Panc1 (cell line): Measurements from ENCODE around the gene ACACA. TPM values are rescaled to one million over a fixed set of nuclear protein-coding genes. Genes with fewer than 3 reads are reported as not detected.

ENCODE experiments used
- ATAC-seq: fragments of 200-7000 bp; cut with Tn5 transposase; 2 replicates; pipeline ENCODE4 v1.9.1; 2020; ENCODE audit warnings: mild to moderate bottlenecking, moderate library complexity
- BruUV-seq: library from RNA; stranded (reverse); fragments of 400-500 nt; replicated peaks from 2 replicates; lab custom pipeline; 2021; lab: Mats Ljungman, UMichigan
- CTCF ChIA-PET: fragments of 300-600 bp; sonication (Branson Sonifier 250); formaldehyde crosslinking; loops from one replicate; lab custom pipeline; 2022; ENCODE audit warnings: antibody characterized with exemption; lab: Charles Lee
- POLR2A ChIA-PET: fragments of 300-600 bp; sonication (Branson Sonifier 250); formaldehyde crosslinking; loops from one replicate; lab custom pipeline; 2022; ENCODE audit warnings: antibody characterized with exemption; lab: Charles Lee
- DNase-seq: peaks from one replicate; pipeline ENCODE4 v3.0.0-alpha.2; 2010; ENCODE audit warnings: low read depth, low spot score
- H3K27ac ChIP-seq: 2 replicates; pipeline ENCODE4 v1.5.1; 2011; ENCODE audit warnings: mild to moderate bottlenecking, low read length, inconsistent platforms
- H3K27me3 ChIP-seq: fragments of 200-500 bp; sonication (Bioruptor generic); 2 replicates; pipeline ENCODE4 v1.6.0; 2014; ENCODE audit warnings: low read length, inconsistent platforms; ENCODE audit not compliant: control insufficient read depth, insufficient read depth
- H3K36me3 ChIP-seq: fragments of 200-500 bp; sonication (Bioruptor generic); 2 replicates; pipeline ENCODE4 v1.5.1; 2014; ENCODE audit warnings: inconsistent platforms, mild to moderate bottlenecking, low read length, moderate library complexity; ENCODE audit not compliant: control insufficient read depth, insufficient read depth
- H3K4me1 ChIP-seq: 2 replicates; pipeline ENCODE4 v1.5.1; 2011; ENCODE audit warnings: inconsistent platforms, mild to moderate bottlenecking, low read length, moderate library complexity; ENCODE audit not compliant: control insufficient read depth, insufficient read depth
- H3K4me3 ChIP-seq, 2 experiments: 2 replicates each; pipeline ENCODE4 v1.5.1; 2011 to 2012; ENCODE audit warnings: low read depth in 2 of 2, low read length in 2 of 2, mild to moderate bottlenecking in 2 of 2, inconsistent platforms in 1 of 2, moderate library complexity in 1 of 2
- H3K9me3 ChIP-seq: fragments of 200-500 bp; sonication (Bioruptor generic); 2 replicates; pipeline ENCODE4 v1.5.1; 2014; ENCODE audit warnings: low read depth, mild to moderate bottlenecking, inconsistent platforms, low read length, moderate library complexity; ENCODE audit not compliant: control insufficient read depth, insufficient read depth
- CTCF ChIP-seq: fragments of 450-650 bp; IDR thresholded peaks from 2 replicates; pipeline ENCODE4 v1.5.1; 2017; ENCODE audit warnings: mild to moderate bottlenecking
- POLR2AphosphoS5 ChIP-seq: IDR thresholded peaks from 2 replicates; pipeline ENCODE4 v1.6.1; 2012; ENCODE audit warnings: mild to moderate bottlenecking, low read depth, low read length, moderate library complexity
- REST ChIP-seq, 2 experiments: IDR thresholded peaks; 2 replicates each; pipeline ENCODE4 v1.6.1; 2011 to 2012; ENCODE audit warnings: low read depth in 2 of 2, control low read depth in 1 of 2, low read length in 1 of 2, mild to moderate bottlenecking in 1 of 2, moderate library complexity in 1 of 2; ENCODE audit not compliant: insufficient read depth in 1 of 2
- SIN3A ChIP-seq: IDR thresholded peaks from 2 replicates; pipeline ENCODE4 v1.6.1; 2012; ENCODE audit warnings: low read depth, mild to moderate bottlenecking, low read length, moderate library complexity, borderline replicate concordance; ENCODE audit not compliant: insufficient read depth
- TCF7L2 ChIP-seq: IDR thresholded peaks from 2 replicates; pipeline ENCODE4 v1.6.1; 2011; ENCODE audit warnings: mild to moderate bottlenecking, low read depth, low read length, inconsistent platforms
- in situ Hi-C: cut with HindIII; loops from 2 replicates; pipeline ENCODE4 v1.10.0; 2016; ENCODE audit warnings: low sequenced_read_pairs, low pct_unique_long_range_greater_than_20kb
- intact Hi-C: fragments of 100-400 bp; cut with micrococcal nuclease; formaldehyde crosslinking; loops from one replicate; pipeline ENCODE4 v1.10.0; 2022; ENCODE audit not compliant: unreplicated experiment
- total RNA-seq: library from RNA; stranded (reverse); gene quantifications from one replicate; pipeline ENCODE4 v1.2.1, GENCODE V29; 2021; ENCODE audit not compliant: unreplicated experiment

The ACACA gene
- total RNA-seq, 1 experiment from 2014 or later: 131 TPM

- no peaks in the 10 kb centered on the region for H3K9me3 ChIP-seq
- DNase-seq: no peak
- peaks cover 22% of the 10 kb centered on the region for H3K36me3 ChIP-seq
- intact Hi-C loops (no loop called here), in situ Hi-C loops (no loop called here)
- ATAC-seq: no peak
- no peak for TF ChIP-seq REST (IDR thresholded peaks at IDR 0.05; ENCODE audit: insufficient read depth in 1 of 2, low read depth in 2 of 2, low read length in 1 of 2)
- no peak for TF ChIP-seq TCF7L2
- no peak for TF ChIP-seq CTCF
- TF ChIP-seq SIN3A: no peak
- no peak for TF ChIP-seq POLR2AphosphoS5
- no peaks in the 10 kb centered on the region for H3K27me3 ChIP-seq
- H3K27ac ChIP-seq: no peak overlapping the region
- BruUV-seq: no TSS peak
- no peak overlapping the region for H3K4me3 ChIP-seq
- CTCF ChIA-PET: interaction anchor here (0.6 kb wide), 1 partner anchor 208 kb away, joined by 15 read pairs; no protein-coding TSS in a partner anchor
- H3K4me1 ChIP-seq: no peaks in the 10 kb centered on the region
- POLR2A ChIA-PET: no interaction called here
Observed at GRCh38 chr17:37218849-37219248, 187.8 kb downstream of the ACACA start.

GRCh38 chr17:37214416-37214815 is 192.2 kb downstream of the ACACA start:
- Histone ChIP-seq H3K27me3 (no peaks in the 10 kb centered on the region), H3K4me3 (no peak overlapping the region), H3K27ac (no peak overlapping the region), H3K9me3 (no peaks in the 10 kb centered on the region), H3K36me3 (peaks cover 12% of the 10 kb centered on the region), H3K4me1 (no peaks in the 10 kb centered on the region)
- CTCF ChIA-PET: no interaction called here
- no peak for DNase-seq
- ATAC-seq: no peak
- in situ Hi-C loops (no loop called here), intact Hi-C loops (no loop called here)
- POLR2A ChIA-PET: no interaction called here
- no peak for TF ChIP-seq POLR2AphosphoS5
- no peak for TF ChIP-seq CTCF
- no peak for TF ChIP-seq SIN3A
- no peak for TF ChIP-seq REST (IDR thresholded peaks at IDR 0.05; ENCODE audit: insufficient read depth in 1 of 2, low read depth in 2 of 2, low read length in 1 of 2)
- no peak for TF ChIP-seq TCF7L2
- no TSS peak for BruUV-seq
